Measurements from ENCODE around the gene ZNF516.

ZNF516 gene

DNA sequence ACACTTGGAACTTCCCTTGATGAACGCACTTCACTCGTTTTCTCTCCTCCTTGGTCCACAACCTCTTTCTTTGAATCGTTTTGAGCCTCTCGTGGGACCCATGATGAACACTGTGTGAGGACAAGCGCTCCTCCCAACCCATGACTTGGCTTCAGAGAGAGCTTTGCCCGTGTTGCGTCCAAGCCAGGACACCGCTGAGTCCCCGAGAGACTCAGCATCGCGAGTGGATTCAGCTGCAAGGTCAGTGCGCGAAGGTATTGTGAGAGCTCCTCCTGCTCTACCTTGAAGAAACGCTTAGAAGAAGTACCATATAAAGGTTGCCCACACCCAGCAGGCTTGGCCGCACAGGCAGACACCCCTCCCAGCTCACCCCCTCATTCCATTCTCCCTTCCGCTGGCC is 58.7 kb downstream of the ZNF516 start:
- Histone ChIP-seq H3K79me1 (ENCODE audit: low read depth, low read length) (peaks cover 45% of the 10 kb centered on the region), H3K4ac (ENCODE audit: low read length) (no peak overlapping the region), H2BK15ac (ENCODE audit: low read length) (no peak overlapping the region), H2BK12ac (ENCODE audit: low read length) (no peak overlapping the region), H3K14ac (ENCODE audit: low read length) (no peak overlapping the region), H4K91ac (ENCODE audit: low read depth, low read length, poor library complexity) (no peak overlapping the region), H3K23ac (ENCODE audit: low read depth, low read length, poor library complexity) (no peak overlapping the region), H3K27ac (replicated peaks; ENCODE audit: low read length) (no peak overlapping the region), H2AFZ (ENCODE audit: low read length) (no peak overlapping the region), H3K4me1 (ENCODE audit: control insufficient read depth in 2 of 2, insufficient read depth in 1 of 2, low read depth in 1 of 2, low read length in 2 of 2) (peaks cover 0 to 4% of the 10 kb centered on the region in 2 donors), H3K9ac (ENCODE audit: low read depth, low read length, poor library complexity) (no peak overlapping the region), H4K8ac (ENCODE audit: low read depth, low read length) (no peak overlapping the region), H3K27me3 (ENCODE audit: control insufficient read depth in 3 of 3, insufficient read depth in 3 of 3, low read depth in 1 of 3, low read length in 3 of 3) (no peaks in the 10 kb centered on the region), H2AK5ac (ENCODE audit: low read depth, low read length) (no peak overlapping the region), H2BK120ac (ENCODE audit: low read depth, low read length) (no peak overlapping the region), H3K4me2 (ENCODE audit: insufficient read depth, low read length, poor library complexity, severe bottlenecking) (no peak overlapping the region), H3K4me3 (ENCODE audit: low read length in 2 of 2) (no peak overlapping the region), H3K18ac (ENCODE audit: low read length) (no peak overlapping the region), H3K9me3 (replicated peaks in 1 of 2; ENCODE audit: control insufficient read depth in 2 of 2, insufficient read depth in 1 of 2, low read depth in 1 of 2, low read length in 2 of 2) (peaks cover 0 to 15% of the 10 kb centered on the region in 2 donors), H3K36me3 (replicated peaks in 1 of 2; ENCODE audit: control insufficient read depth in 2 of 2, insufficient read depth in 2 of 2, low read length in 2 of 2) (peaks cover 43 to 99% of the 10 kb centered on the region in 2 donors), H2BK5ac (ENCODE audit: low read length) (no peak overlapping the region)
- no peak for DNase-seq (ENCODE audit: low spot score)
- WGBS, 2 donors (ENCODE audit: extremely low coverage in 2 of 2, insufficient read length in 2 of 2, insufficient replicate concordance in 1 of 2) = no CpG with 5 or more reads among the region's 16 CpGs

DNA sequence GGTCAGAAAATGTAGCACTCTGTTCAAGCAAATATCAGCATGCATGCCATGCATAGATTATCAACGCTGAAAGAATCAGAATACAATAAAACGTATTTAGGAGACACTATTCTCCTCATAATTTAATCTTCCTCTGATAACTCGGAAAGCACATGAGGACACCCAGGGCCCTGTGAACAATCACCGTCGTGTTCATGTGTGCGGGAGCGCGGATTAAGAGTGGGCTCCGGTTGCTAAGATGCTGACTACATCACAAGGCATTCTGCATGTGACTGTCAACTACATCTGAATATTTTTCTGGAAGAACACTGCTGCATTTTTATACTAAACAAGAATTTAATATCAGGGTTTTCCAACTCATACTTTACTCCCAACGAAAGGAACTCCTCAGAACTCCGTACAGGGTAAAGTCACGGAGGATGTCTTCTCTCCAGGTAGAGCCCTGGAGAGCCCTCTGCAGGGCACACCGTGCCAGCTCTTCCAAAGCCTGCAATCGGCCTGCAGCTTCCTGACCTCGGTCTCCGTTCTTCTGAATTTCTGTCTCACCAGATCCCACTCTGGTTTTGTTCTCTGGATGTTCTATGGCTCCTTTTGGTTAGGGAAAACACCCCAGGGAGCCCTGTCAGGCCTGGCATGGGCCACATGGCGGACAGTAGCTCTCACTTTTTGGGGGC is 59.6 kb downstream of the ZNF516 start:
- H3K27ac ChIP-seq (replicated peaks; ENCODE audit: low read length) = no peak overlapping the region

DNA sequence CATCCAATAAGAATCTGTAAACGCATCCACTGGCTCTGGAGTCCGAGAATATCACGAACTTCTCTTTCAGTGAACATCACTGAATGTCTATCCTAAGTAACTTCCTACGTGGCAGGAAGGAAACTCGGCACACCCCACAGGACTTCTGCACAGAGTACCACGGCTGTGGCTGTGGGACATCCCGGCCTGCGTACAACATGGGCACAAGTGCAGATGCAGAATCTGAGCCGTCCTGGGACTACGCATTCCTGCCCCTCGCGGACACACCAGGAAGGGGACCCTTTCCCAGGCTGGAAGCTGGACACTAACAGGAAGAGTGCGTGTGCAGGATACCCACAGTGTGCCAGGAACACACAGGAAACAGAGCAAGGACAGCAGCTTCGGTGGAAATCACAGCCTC is 60.6 kb downstream of the ZNF516 start:
- Histone ChIP-seq H3K14ac (ENCODE audit: low read length) (no peak overlapping the region), H3K23ac (ENCODE audit: low read depth, low read length, poor library complexity) (no peak overlapping the region), H3K9me3 (replicated peaks in 1 of 2; ENCODE audit: control insufficient read depth in 2 of 2, insufficient read depth in 1 of 2, low read depth in 1 of 2, low read length in 2 of 2) (peaks cover 0 to 15% of the 10 kb centered on the region in 2 donors), H4K91ac (ENCODE audit: low read depth, low read length, poor library complexity) (no peak overlapping the region), H3K36me3 (replicated peaks in 1 of 2; ENCODE audit: control insufficient read depth in 2 of 2, insufficient read depth in 2 of 2, low read length in 2 of 2) (peaks cover 31 to 95% of the 10 kb centered on the region in 2 donors), H2AFZ (ENCODE audit: low read length) (no peak overlapping the region), H3K18ac (ENCODE audit: low read length) (no peak overlapping the region), H3K4me1 (ENCODE audit: control insufficient read depth in 2 of 2, insufficient read depth in 1 of 2, low read depth in 1 of 2, low read length in 2 of 2) (peaks cover 0 to 4% of the 10 kb centered on the region in 2 donors), H2BK12ac (ENCODE audit: low read length) (no peak overlapping the region), H2BK120ac (ENCODE audit: low read depth, low read length) (no peak overlapping the region), H3K9ac (ENCODE audit: low read depth, low read length, poor library complexity) (peak overlapping the region; percentile 24), H3K4ac (ENCODE audit: low read length) (no peak overlapping the region), H3K27ac (replicated peaks; ENCODE audit: low read length) (no peak overlapping the region), H2BK15ac (ENCODE audit: low read length) (no peak overlapping the region), H3K4me2 (ENCODE audit: insufficient read depth, low read length, poor library complexity, severe bottlenecking) (no peak overlapping the region), H2BK5ac (ENCODE audit: low read length) (no peak overlapping the region), H3K4me3 (ENCODE audit: low read length in 2 of 2) (no peak overlapping the region), H3K27me3 (ENCODE audit: control insufficient read depth in 3 of 3, insufficient read depth in 3 of 3, low read depth in 1 of 3, low read length in 3 of 3) (no peaks in the 10 kb centered on the region), H2AK5ac (ENCODE audit: low read depth, low read length) (no peak overlapping the region), H3K79me1 (ENCODE audit: low read depth, low read length) (peaks cover 41% of the 10 kb centered on the region), H4K8ac (ENCODE audit: low read depth, low read length) (no peak overlapping the region)
- DNase-seq (ENCODE audit: low spot score) = no peak
- WGBS, 2 donors (ENCODE audit: extremely low coverage in 2 of 2, insufficient read length in 2 of 2, insufficient replicate concordance in 1 of 2) = no CpG with 5 or more reads among the region's 14 CpGs

More for the DNA sequence above, 59.6 kb downstream of the ZNF516 start:
- Histone ChIP-seq H3K9ac (ENCODE audit: low read depth, low read length, poor library complexity) (no peak overlapping the region), H3K14ac (ENCODE audit: low read length) (no peak overlapping the region), H2BK120ac (ENCODE audit: low read depth, low read length) (no peak overlapping the region), H3K18ac (ENCODE audit: low read length) (no peak overlapping the region), H2AK5ac (ENCODE audit: low read depth, low read length) (no peak overlapping the region), H3K23ac (ENCODE audit: low read depth, low read length, poor library complexity) (no peak overlapping the region), H3K79me1 (ENCODE audit: low read depth, low read length) (peaks cover 41% of the 10 kb centered on the region), H2BK12ac (ENCODE audit: low read length) (no peak overlapping the region), H3K4me2 (ENCODE audit: insufficient read depth, low read length, poor library complexity, severe bottlenecking) (no peak overlapping the region), H4K8ac (ENCODE audit: low read depth, low read length) (no peak overlapping the region), H3K9me3 (replicated peaks in 1 of 2; ENCODE audit: control insufficient read depth in 2 of 2, insufficient read depth in 1 of 2, low read depth in 1 of 2, low read length in 2 of 2) (peaks cover 0 to 15% of the 10 kb centered on the region in 2 donors), H2AFZ (ENCODE audit: low read length) (no peak overlapping the region), H4K91ac (ENCODE audit: low read depth, low read length, poor library complexity) (no peak overlapping the region), H3K4me3 (ENCODE audit: low read length in 2 of 2) (no peak overlapping the region), H2BK5ac (ENCODE audit: low read length) (no peak overlapping the region), H2BK15ac (ENCODE audit: low read length) (no peak overlapping the region), H3K4me1 (ENCODE audit: control insufficient read depth in 2 of 2, insufficient read depth in 1 of 2, low read depth in 1 of 2, low read length in 2 of 2) (peaks cover 0 to 4% of the 10 kb centered on the region in 2 donors), H3K4ac (ENCODE audit: low read length) (no peak overlapping the region), H3K27me3 (ENCODE audit: control insufficient read depth in 3 of 3, insufficient read depth in 3 of 3, low read depth in 1 of 3, low read length in 3 of 3) (no peaks in the 10 kb centered on the region), H3K36me3 (replicated peaks in 1 of 2; ENCODE audit: control insufficient read depth in 2 of 2, insufficient read depth in 2 of 2, low read length in 2 of 2) (peaks cover 35 to 97% of the 10 kb centered on the region in 2 donors)
- no CpG with 5 or more reads among the region's 17 CpGs for WGBS, 2 donors (ENCODE audit: extremely low coverage in 2 of 2, insufficient read length in 2 of 2, insufficient replicate concordance in 1 of 2)
- DNase-seq (ENCODE audit: low spot score) = no peak

DNA sequence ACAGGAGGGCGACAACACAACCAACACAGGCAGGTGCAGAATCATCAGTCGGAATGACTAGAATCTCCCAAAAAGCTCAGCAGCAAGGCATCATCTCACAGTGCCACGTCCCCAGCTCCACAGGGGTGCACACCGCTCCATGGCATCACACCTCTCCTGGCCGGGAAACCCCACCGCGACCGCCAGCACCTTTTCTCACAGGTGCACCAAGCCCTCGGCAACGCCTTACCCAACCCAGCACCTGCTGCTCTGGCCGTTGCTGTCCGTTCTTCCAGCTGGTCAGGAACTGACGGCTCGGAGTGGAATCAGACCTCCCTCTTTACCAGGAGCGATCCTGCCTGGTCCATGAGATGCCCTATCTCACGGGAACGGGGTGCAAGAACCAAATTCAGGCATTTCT is 61.3 kb downstream of the ZNF516 start:
- H3K23ac ChIP-seq (ENCODE audit: low read depth, low read length, poor library complexity) = peak overlapping the region; percentile 67
- no peak overlapping the region for H2BK120ac ChIP-seq (ENCODE audit: low read depth, low read length)
- H3K14ac ChIP-seq (ENCODE audit: low read length) = no peak overlapping the region
- H3K27ac ChIP-seq (replicated peaks; ENCODE audit: low read length) = no peak overlapping the region
- no peak overlapping the region for H3K4me3 ChIP-seq (ENCODE audit: low read length in 2 of 2)
- no peak overlapping the region for H4K8ac ChIP-seq (ENCODE audit: low read depth, low read length)
- H2BK15ac ChIP-seq (ENCODE audit: low read length) = no peak overlapping the region
- H3K27me3 ChIP-seq (ENCODE audit: control insufficient read depth in 3 of 3, insufficient read depth in 3 of 3, low read depth in 1 of 3, low read length in 3 of 3) = no peaks in the 10 kb centered on the region
- peaks cover 0 to 7% of the 10 kb centered on the region in 2 donors for H3K4me1 ChIP-seq (ENCODE audit: control insufficient read depth in 2 of 2, insufficient read depth in 1 of 2, low read depth in 1 of 2, low read length in 2 of 2)
- H3K18ac ChIP-seq (ENCODE audit: low read length) = no peak overlapping the region
- H2AFZ ChIP-seq (ENCODE audit: low read length) = no peak overlapping the region
- peaks cover 31 to 88% of the 10 kb centered on the region in 2 donors for H3K36me3 ChIP-seq (replicated peaks in 1 of 2; ENCODE audit: control insufficient read depth in 2 of 2, insufficient read depth in 2 of 2, low read length in 2 of 2)
- H3K9me3 ChIP-seq (replicated peaks in 1 of 2; ENCODE audit: control insufficient read depth in 2 of 2, insufficient read depth in 1 of 2, low read depth in 1 of 2, low read length in 2 of 2) = peaks cover 0 to 15% of the 10 kb centered on the region in 2 donors
- H3K4me2 ChIP-seq (ENCODE audit: insufficient read depth, low read length, poor library complexity, severe bottlenecking) = no peak overlapping the region
- peaks cover 44% of the 10 kb centered on the region for H3K79me1 ChIP-seq (ENCODE audit: low read depth, low read length)
- DNase-seq (ENCODE audit: low spot score) = no peak
- H2BK12ac ChIP-seq (ENCODE audit: low read length) = no peak overlapping the region
- H2BK5ac ChIP-seq (ENCODE audit: low read length) = no peak overlapping the region
- H2AK5ac ChIP-seq (ENCODE audit: low read depth, low read length) = no peak overlapping the region
- WGBS, 2 donors (ENCODE audit: extremely low coverage in 2 of 2, insufficient read length in 2 of 2, insufficient replicate concordance in 1 of 2) = no CpG with 5 or more reads among the region's 17 CpGs
- H3K4ac ChIP-seq (ENCODE audit: low read length) = no peak overlapping the region
- H4K91ac ChIP-seq (ENCODE audit: low read depth, low read length, poor library complexity) = no peak overlapping the region
- no peak overlapping the region for H3K9ac ChIP-seq (ENCODE audit: low read depth, low read length, poor library complexity)

All from neuronal stem cell (in vitro differentiated cells).